H9 (cell line): ENCODE measurements around the gene THBS4. TPM values are rescaled to one million over a fixed set of nuclear protein-coding genes. Genes with fewer than 3 reads are reported as not detected.
A peak's percentile ranks its signal among the peaks of the same experiment; 100 is the strongest.

Experiments
- DNase-seq: peaks from one replicate; pipeline ENCODE4 v3.0.0-alpha.2; 2017
- H2AFZ ChIP-seq: one replicate; pipeline ENCODE4 v1.6.1; 2013; ENCODE audit warnings: mild to moderate bottlenecking, low read length, control low read depth, moderate library complexity
- H2AK5ac ChIP-seq: 2 replicates; pipeline ENCODE4 v1.6.1; 2013; ENCODE audit warnings: low read length, control low read depth, mixed read lengths; ENCODE audit not compliant: insufficient read length
- H2BK120ac ChIP-seq: one replicate; pipeline ENCODE4 v1.6.1; 2013; ENCODE audit warnings: low read depth, mild to moderate bottlenecking, low read length, control low read depth, inconsistent platforms; ENCODE audit not compliant: poor library complexity, severe bottlenecking
- H2BK12ac ChIP-seq: 2 replicates; pipeline ENCODE4 v1.6.1; 2013; ENCODE audit warnings: low read length, control low read depth, mixed read lengths, low read depth; ENCODE audit not compliant: insufficient read length
- H2BK15ac ChIP-seq: 2 replicates; pipeline ENCODE4 v1.6.1; 2013; ENCODE audit warnings: low read depth, low read length, control low read depth
- H2BK20ac ChIP-seq: one replicate; pipeline ENCODE4 v1.6.1; 2013; ENCODE audit warnings: low read depth, mild to moderate bottlenecking, low read length, control low read depth, inconsistent platforms; ENCODE audit not compliant: poor library complexity, severe bottlenecking
- H2BK5ac ChIP-seq: 2 replicates; pipeline ENCODE4 v1.6.1; 2013; ENCODE audit warnings: low read length, control low read depth, mixed read lengths; ENCODE audit not compliant: insufficient read length
- H3K14ac ChIP-seq: 2 replicates; pipeline ENCODE4 v1.6.1; 2013; ENCODE audit warnings: low read length, control low read depth; ENCODE audit not compliant: insufficient read depth
- H3K18ac ChIP-seq: 2 replicates; pipeline ENCODE4 v1.6.1; 2013; ENCODE audit warnings: low read depth, mild to moderate bottlenecking, mixed read lengths, low read length, control low read depth; ENCODE audit not compliant: insufficient read length
- H3K23ac ChIP-seq: 2 replicates; pipeline ENCODE4 v1.6.1; 2013; ENCODE audit warnings: low read length, control low read depth, mixed read lengths, low read depth; ENCODE audit not compliant: insufficient read length
- H3K23me2 ChIP-seq: 2 replicates; pipeline ENCODE4 v1.6.1; 2013; ENCODE audit warnings: low read depth, mild to moderate bottlenecking, mixed read lengths, low read length, control low read depth; ENCODE audit not compliant: insufficient read length, poor library complexity, severe bottlenecking
- H3K27ac ChIP-seq: 2 replicates; pipeline ENCODE4 v1.5.1; 2013; ENCODE audit warnings: low read length, control low read depth, mixed read lengths, low read depth; ENCODE audit not compliant: insufficient read length
- H3K27me3 ChIP-seq: 2 replicates; pipeline ENCODE4 v1.6.1; 2013; ENCODE audit warnings: low read length, control low read depth, inconsistent platforms; ENCODE audit not compliant: insufficient read depth
- H3K4ac ChIP-seq: 2 replicates; pipeline ENCODE4 v1.6.1; 2013; ENCODE audit warnings: low read depth, mild to moderate bottlenecking, control low read depth, inconsistent platforms, low read length, moderate library complexity
- H3K4me1 ChIP-seq: 2 replicates; pipeline ENCODE4 v1.6.1; 2013; ENCODE audit warnings: low read length, control low read depth, inconsistent platforms; ENCODE audit not compliant: insufficient read depth
- H3K4me2 ChIP-seq: 2 replicates; pipeline ENCODE4 v1.6.1; 2013; ENCODE audit warnings: low read length, control low read depth, mixed read lengths; ENCODE audit not compliant: insufficient read length, insufficient read depth
- H3K56ac ChIP-seq: 2 replicates; pipeline ENCODE4 v1.6.1; 2013; ENCODE audit warnings: low read depth, mild to moderate bottlenecking, mixed read lengths, low read length, control low read depth; ENCODE audit not compliant: insufficient read length
- H3K79me1 ChIP-seq: 2 replicates; pipeline ENCODE4 v1.6.1; 2013; ENCODE audit warnings: low read depth, mild to moderate bottlenecking, moderate library complexity, low read length, control low read depth, inconsistent platforms; ENCODE audit not compliant: insufficient read depth, poor library complexity, severe bottlenecking
- H3K79me2 ChIP-seq: 2 replicates; pipeline ENCODE4 v1.6.1; 2013; ENCODE audit warnings: low read length, control low read depth, inconsistent platforms; ENCODE audit not compliant: insufficient read depth
- H3K9ac ChIP-seq: 2 replicates; pipeline ENCODE4 v1.6.1; 2013; ENCODE audit warnings: low read length, control low read depth, mixed read lengths; ENCODE audit not compliant: insufficient read length; ENCODE audit errors: extremely low read depth
- H3K9me3 ChIP-seq: one replicate; pipeline ENCODE4 v1.6.1; 2013; ENCODE audit warnings: low read depth, low read length, inconsistent platforms; ENCODE audit not compliant: control insufficient read depth
- H3T11ph ChIP-seq: one replicate; pipeline ENCODE4 v1.6.1; 2013; ENCODE audit warnings: mild to moderate bottlenecking, low read length, control low read depth, inconsistent platforms
- H4K20me1 ChIP-seq: one replicate; pipeline ENCODE4 v1.6.1; 2013; ENCODE audit not compliant: control insufficient read depth, insufficient read length, insufficient read depth
- H4K5ac ChIP-seq: 2 replicates; pipeline ENCODE4 v1.6.1; 2013; ENCODE audit warnings: low read depth, mild to moderate bottlenecking, mixed read lengths, low read length, control low read depth; ENCODE audit not compliant: insufficient read length
- H4K8ac ChIP-seq: replicated peaks from 2 replicates; pipeline ENCODE4 v1.6.1; 2013; ENCODE audit warnings: low read length, control low read depth, mixed read lengths, low read depth; ENCODE audit not compliant: insufficient read length
- H4K91ac ChIP-seq: 2 replicates; pipeline ENCODE4 v1.6.1; 2013; ENCODE audit warnings: low read depth, mild to moderate bottlenecking, moderate library complexity, mixed read lengths, low read length, control low read depth; ENCODE audit not compliant: insufficient read length
- H3K27ac Mint-ChIP-seq, 3 experiments: 2 replicates in 2 of 3; 3 replicates in 1 of 3; pipeline ENCODE4 v1.8.0; 2020 to 2021; ENCODE audit warnings: mixed read lengths in 3 of 3, mild to moderate bottlenecking in 1 of 3, moderate library complexity in 1 of 3
- H3K27me3 Mint-ChIP-seq: 2 replicates; pipeline ENCODE4 v1.8.0; 2021; ENCODE audit warnings: low read depth, mild to moderate bottlenecking, moderate library complexity, mixed read lengths
- H3K36me3 Mint-ChIP-seq, 3 experiments: 2 replicates in 2 of 3; 3 replicates in 1 of 3; pipeline ENCODE4 v1.8.0; 2020 to 2021; ENCODE audit warnings: low read depth in 3 of 3, mixed read lengths in 3 of 3; ENCODE audit not compliant: insufficient read depth in 1 of 3
- H3K4me1 Mint-ChIP-seq, 2 experiments: 2 replicates each; pipeline ENCODE4 v1.8.0; 2020; ENCODE audit warnings: mixed read lengths in 2 of 2
- H3K4me3 Mint-ChIP-seq, 2 experiments: 2 replicates in 1 of 2; 3 replicates in 1 of 2; pipeline ENCODE4 v1.8.0; 2020 to 2021; ENCODE audit warnings: mild to moderate bottlenecking in 2 of 2, mixed read lengths in 2 of 2, moderate library complexity in 1 of 2
- H3K9me3 Mint-ChIP-seq, 2 experiments: 2 replicates in 1 of 2; 3 replicates in 1 of 2; pipeline ENCODE4 v1.8.0; 2020; ENCODE audit warnings: mild to moderate bottlenecking in 2 of 2, mixed read lengths in 2 of 2, moderate library complexity in 1 of 2
- WGBS: extraction: QIAGEN DNeasy Blood & Tissue Kit; methylation state at CpG from one replicate; pipeline ENCODE4 v1.1.7; 2013; ENCODE audit warnings: missing lambda C conversion rate, low lambda C conversion rate, mixed read lengths; ENCODE audit not compliant: insufficient read length; ENCODE audit errors: extremely low coverage; 5-methylcytosine and 5-hydroxymethylcytosine counted together
- long read RNA-seq: library from polyadenylated mRNA; unstranded; transcript quantifications from one replicate; pipeline ENCODE4 v2.0.0, GENCODE V29; 2020
- total RNA-seq: library from RNA; stranded (reverse); gene quantifications from 2 replicates; pipeline ENCODE4 v1.2.1, GENCODE V29; 2021
- TF ChIP-seq, protein P1 (sequence below): fragments of 200-600 bp; sonication (generic); conservative IDR thresholded peaks from 3 replicates; pipeline ENCODE4 v1.8.0; 2021; ENCODE audit warnings: antibody characterized with exemption, mild to moderate bottlenecking

THBS4 gene
- 18.6 and 19.0 TPM in 2 replicates for total RNA-seq
- long read RNA-seq, transcript THBS4-201 (22 exons, 3,222 nt) = major isoform, 24 of 45 reads
- long read RNA-seq, partial matches to known transcripts = 9 of 45 reads
- long read RNA-seq, other reads (novel, unspliced or antisense) = 12 of 45 reads

DNA sequence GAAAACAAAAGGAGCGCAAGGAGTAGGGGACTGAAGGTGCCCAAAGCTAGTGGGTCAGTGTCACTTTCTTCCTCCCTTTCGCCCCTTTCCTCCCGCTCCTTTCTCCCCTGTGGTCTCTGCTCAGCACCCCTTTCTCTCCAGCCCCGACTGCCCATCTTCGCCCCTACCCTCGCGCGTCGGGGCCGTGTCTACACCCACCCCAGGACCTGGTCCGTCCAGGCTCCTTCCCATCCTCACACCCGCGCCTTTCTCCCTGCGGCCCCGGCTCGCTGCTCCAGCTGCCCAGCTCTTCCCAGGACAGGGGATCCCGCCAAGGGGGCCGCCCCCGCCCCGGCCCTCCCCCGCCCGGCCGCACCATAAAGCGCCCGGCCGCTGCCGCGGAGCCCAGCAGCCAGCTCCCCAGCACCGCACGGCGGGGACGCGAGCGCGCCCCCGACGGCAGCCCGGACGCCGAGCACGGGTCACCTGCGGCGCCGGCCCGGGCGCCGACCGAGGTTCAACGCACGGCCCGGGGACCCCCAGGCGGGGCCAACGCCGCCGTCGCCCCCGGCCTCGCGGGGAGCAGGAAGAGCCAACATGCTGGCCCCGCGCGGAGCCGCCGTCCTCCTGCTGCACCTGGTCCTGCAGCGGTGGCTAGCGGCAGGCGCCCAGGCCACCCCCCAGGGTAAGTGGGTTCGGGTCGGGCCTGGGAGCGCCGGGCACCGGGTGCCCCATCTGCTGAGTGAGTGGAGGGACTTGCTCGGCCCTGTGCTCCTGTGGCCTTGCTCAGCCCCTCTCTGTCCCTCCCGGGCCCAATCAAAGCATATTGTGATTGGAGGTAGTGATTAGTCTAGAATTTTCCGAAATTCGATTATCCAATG lies at the start of gene THBS4:
TSS of gene THBS4 (plus strand) at position 387 of the 860 bp plus-strand sequence. CDS start at position 577, 190 bp downstream.
- H4K8ac ChIP-seq = no peak within 1 kb of the TSS
- H2BK5ac ChIP-seq = no peak within 1 kb of the TSS
- peak within 1 kb of the TSS; percentile 30 for H3K9ac ChIP-seq
- Mint-ChIP-seq H3K4me3 (peak within 1 kb of the TSS; percentile 85 to 93), H3K36me3 (no peaks in the 10 kb centered on the region), H3K4me1 (peaks cover 14 to 19% of the 10 kb centered on the region in 2 experiments), H3K27ac (no peak within 1 kb of the TSS; a peak in 1 of 7 replicates), H3K9me3 (no peaks in the 10 kb centered on the region), H3K27me3 (peaks cover 48% of the 10 kb centered on the region)
- TF ChIP-seq, protein P1, sequence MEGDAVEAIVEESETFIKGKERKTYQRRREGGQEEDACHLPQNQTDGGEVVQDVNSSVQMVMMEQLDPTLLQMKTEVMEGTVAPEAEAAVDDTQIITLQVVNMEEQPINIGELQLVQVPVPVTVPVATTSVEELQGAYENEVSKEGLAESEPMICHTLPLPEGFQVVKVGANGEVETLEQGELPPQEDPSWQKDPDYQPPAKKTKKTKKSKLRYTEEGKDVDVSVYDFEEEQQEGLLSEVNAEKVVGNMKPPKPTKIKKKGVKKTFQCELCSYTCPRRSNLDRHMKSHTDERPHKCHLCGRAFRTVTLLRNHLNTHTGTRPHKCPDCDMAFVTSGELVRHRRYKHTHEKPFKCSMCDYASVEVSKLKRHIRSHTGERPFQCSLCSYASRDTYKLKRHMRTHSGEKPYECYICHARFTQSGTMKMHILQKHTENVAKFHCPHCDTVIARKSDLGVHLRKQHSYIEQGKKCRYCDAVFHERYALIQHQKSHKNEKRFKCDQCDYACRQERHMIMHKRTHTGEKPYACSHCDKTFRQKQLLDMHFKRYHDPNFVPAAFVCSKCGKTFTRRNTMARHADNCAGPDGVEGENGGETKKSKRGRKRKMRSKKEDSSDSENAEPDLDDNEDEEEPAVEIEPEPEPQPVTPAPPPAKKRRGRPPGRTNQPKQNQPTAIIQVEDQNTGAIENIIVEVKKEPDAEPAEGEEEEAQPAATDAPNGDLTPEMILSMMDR = no peak
- no peak within 1 kb of the TSS for H3T11ph ChIP-seq
- no peak within 1 kb of the TSS for H2BK20ac ChIP-seq
- H2AFZ ChIP-seq = peak within 1 kb of the TSS; percentile 66
- H3K23me2 ChIP-seq = peaks cover 5% of the 10 kb centered on the region
- peaks cover 5% of the 10 kb centered on the region; the same call in 1 of the 2 replicates for H3K4me1 ChIP-seq
- H2BK12ac ChIP-seq = no peak within 1 kb of the TSS
- no peak within 1 kb of the TSS for H2BK15ac ChIP-seq
- H4K20me1 ChIP-seq = no peaks in the 10 kb centered on the region
- no peak within 1 kb of the TSS for H2BK120ac ChIP-seq
- H3K18ac ChIP-seq = no peak within 1 kb of the TSS
- peak within 1 kb of the TSS; percentile 60; the same call in 1 of the 2 replicates for H3K14ac ChIP-seq
- no peak within 1 kb of the TSS for H4K91ac ChIP-seq
- H3K9me3 ChIP-seq = no peaks in the 10 kb centered on the region
- H3K79me2 ChIP-seq = no peaks in the 10 kb centered on the region
- H4K5ac ChIP-seq = no peak within 1 kb of the TSS
- no CpG with 5 or more reads among the region's 76 CpGs for WGBS
- H3K4ac ChIP-seq = no peak within 1 kb of the TSS
- H2AK5ac ChIP-seq = no peak within 1 kb of the TSS
- no peaks in the 10 kb centered on the region for H3K79me1 ChIP-seq
- H3K27ac ChIP-seq = no peak within 1 kb of the TSS
- no peak within 1 kb of the TSS for H3K23ac ChIP-seq
- H3K56ac ChIP-seq = no peak within 1 kb of the TSS
- DNase-seq = peak; percentile 52
- peaks cover 16% of the 10 kb centered on the region; the same call in 1 of the 2 replicates for H3K27me3 ChIP-seq
- H3K4me2 ChIP-seq = peak within 1 kb of the TSS; percentile 78
